GM19240 (cell line): Measurements from ENCODE around the gene KCNJ3.

Experiments
- DNase-seq: peaks from one replicate; pipeline ENCODE4 v3.0.0; 2011; ENCODE audit warnings: low spot score; ENCODE audit not compliant: insufficient read length

The KCNJ3 gene

GRCh38 chr2:154698296-154698720 is at the start of gene KCNJ3:
Gene KCNJ3, plus strand, starts transcription at chr2:154698695. Its CDS starts 81 bp downstream, at chr2:154698776.
- DNase-seq: no peak

- no peak for DNase-seq
Observed at GRCh38 chr2:154655499-154655898, 43.0 kb upstream of the KCNJ3 start.

- no peak for DNase-seq
Observed at GRCh38 chr2:154658854-154659253, 39.6 kb upstream of the KCNJ3 start.

GRCh38 chr2:154664248-154664647 is 34.2 kb upstream of the KCNJ3 start:
- DNase-seq: no peak

GRCh38 chr2:154670083-154670482 is 28.4 kb upstream of the KCNJ3 start:
- DNase-seq: no peak

- DNase-seq: no peak
Observed at GRCh38 chr2:154673694-154674093, 24.8 kb upstream of the KCNJ3 start.

- DNase-seq: no peak
Observed at GRCh38 chr2:154677401-154677800, 21.1 kb upstream of the KCNJ3 start.

- DNase-seq: no peak
Observed at GRCh38 chr2:154681741-154682140, 16.8 kb upstream of the KCNJ3 start.

GRCh38 chr2:154686162-154686561 is 12.3 kb upstream of the KCNJ3 start:
- DNase-seq: no peak

GRCh38 chr2:154688373-154688772 is 10.1 kb upstream of the KCNJ3 start:
- no peak for DNase-seq

GRCh38 chr2:154689158-154689557 is 9.3 kb upstream of the KCNJ3 start:
- DNase-seq: no peak

GRCh38 chr2:154692927-154693326 is 5.6 kb upstream of the KCNJ3 start:
- DNase-seq: no peak

- no peak for DNase-seq
Observed at GRCh38 chr2:154693741-154694340, 4.7 kb upstream of the KCNJ3 start.

GRCh38 chr2:154694881-154695280 is 3.6 kb upstream of the KCNJ3 start:
- no peak for DNase-seq

GRCh38 chr2:154696369-154696768 is 2.1 kb upstream of the KCNJ3 start:
- no peak for DNase-seq

- no peak for DNase-seq
Observed at GRCh38 chr2:154696810-154697417, 1.6 kb upstream of the KCNJ3 start.

- no peak for DNase-seq
Observed at GRCh38 chr2:154697418-154698252, 860 bp upstream of the KCNJ3 start.

- no peak for DNase-seq
Observed at GRCh38 chr2:154698721-154699574, 453 bp downstream of the KCNJ3 start.

GRCh38 chr2:154699575-154699930 is 1.1 kb downstream of the KCNJ3 start:
- no peak for DNase-seq

GRCh38 chr2:154700136-154700535 is 1.6 kb downstream of the KCNJ3 start:
- no peak for DNase-seq

- DNase-seq: no peak
Observed at GRCh38 chr2:154704991-154705390, 6.5 kb downstream of the KCNJ3 start.

- DNase-seq: no peak
Observed at GRCh38 chr2:154706660-154707059, 8.2 kb downstream of the KCNJ3 start.
